ENCODE measurements around the gene SETD9. TPM values are rescaled to one million over a fixed set of nuclear protein-coding genes. Genes with fewer than 3 reads are reported as not detected.

SETD9 gene
- total and polyA plus RNA-seq, 2 of the 13 experiments (the other 11 are each of a cell fraction or from before 2014, with no cell fraction given): 4.8 to 17.8 TPM

DNA sequence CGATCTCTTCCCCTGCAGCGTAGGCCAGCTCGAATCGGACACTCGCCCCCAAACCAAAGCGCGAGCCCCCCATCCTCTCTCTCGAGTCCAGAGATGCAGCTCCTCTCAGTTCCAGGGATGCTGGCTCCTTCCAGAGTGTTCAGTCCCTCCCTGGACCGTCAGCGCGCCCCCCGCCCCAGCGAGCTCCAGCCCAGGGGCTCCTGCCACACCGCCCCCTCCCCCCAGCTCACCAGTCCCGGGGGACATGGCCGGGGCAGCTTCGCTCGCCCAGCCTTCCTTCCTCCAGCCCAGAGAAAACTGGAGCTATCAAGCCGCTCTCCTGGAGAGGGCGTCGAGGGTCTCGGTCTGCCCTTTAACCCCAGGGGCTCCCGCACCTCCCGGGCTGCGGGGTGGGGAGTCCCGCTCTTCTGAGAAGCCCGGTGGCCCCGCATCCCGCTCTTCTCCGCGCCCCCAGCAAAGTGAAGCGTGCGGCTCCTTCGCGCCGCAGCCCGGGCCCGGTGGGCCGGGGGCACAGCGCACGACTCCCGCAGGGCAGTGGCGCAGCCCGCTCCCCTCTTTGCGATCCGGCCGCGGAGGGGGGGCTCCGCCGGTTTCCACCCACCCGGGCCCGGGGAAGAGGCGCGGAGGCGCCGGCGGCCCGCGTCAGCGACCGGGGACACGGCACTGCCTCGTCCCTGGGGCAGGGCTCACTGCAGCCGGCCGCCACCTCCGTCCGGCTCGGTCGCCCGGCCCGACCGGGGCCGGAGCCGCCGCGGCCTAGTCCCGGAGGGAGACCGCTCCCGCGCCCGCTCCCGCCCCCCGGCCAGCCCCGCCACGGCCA lies 41.9 kb downstream of the SETD9 start (continued):
- TF ChIP-seq, protein P1, sequence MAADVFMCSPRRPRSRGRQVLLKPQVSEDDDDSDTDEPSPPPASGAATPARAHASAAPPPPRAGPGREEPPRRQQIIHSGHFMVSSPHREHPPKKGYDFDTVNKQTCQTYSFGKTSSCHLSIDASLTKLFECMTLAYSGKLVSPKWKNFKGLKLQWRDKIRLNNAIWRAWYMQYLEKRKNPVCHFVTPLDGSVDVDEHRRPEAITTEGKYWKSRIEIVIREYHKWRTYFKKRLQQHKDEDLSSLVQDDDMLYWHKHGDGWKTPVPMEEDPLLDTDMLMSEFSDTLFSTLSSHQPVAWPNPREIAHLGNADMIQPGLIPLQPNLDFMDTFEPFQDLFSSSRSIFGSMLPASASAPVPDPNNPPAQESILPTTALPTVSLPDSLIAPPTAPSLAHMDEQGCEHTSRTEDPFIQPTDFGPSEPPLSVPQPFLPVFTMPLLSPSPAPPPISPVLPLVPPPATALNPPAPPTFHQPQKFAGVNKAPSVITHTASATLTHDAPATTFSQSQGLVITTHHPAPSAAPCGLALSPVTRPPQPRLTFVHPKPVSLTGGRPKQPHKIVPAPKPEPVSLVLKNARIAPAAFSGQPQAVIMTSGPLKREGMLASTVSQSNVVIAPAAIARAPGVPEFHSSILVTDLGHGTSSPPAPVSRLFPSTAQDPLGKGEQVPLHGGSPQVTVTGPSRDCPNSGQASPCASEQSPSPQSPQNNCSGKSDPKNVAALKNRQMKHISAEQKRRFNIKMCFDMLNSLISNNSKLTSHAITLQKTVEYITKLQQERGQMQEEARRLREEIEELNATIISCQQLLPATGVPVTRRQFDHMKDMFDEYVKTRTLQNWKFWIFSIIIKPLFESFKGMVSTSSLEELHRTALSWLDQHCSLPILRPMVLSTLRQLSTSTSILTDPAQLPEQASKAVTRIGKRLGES (CRISPR knock-in tag; IDR thresholded peaks at IDR 0.05; ENCODE audit: borderline replicate concordance): no peak
- TF ChIP-seq PRPF4 (IDR thresholded peaks at IDR 0.05; ENCODE audit: low read depth, low read length, poor library complexity, severe bottlenecking) (no peak), ERF (CRISPR knock-in tag; IDR thresholded peaks at IDR 0.05) (no peak), HMGA1 (CRISPR knock-in tag; conservative IDR thresholded peaks at IDR 0.05) (no peak), ZNF431 (CRISPR knock-in tag; IDR thresholded peaks at IDR 0.05; ENCODE audit: borderline replicate concordance, low read depth) (no peak), ZBTB1 (CRISPR knock-in tag; IDR thresholded peaks at IDR 0.05; ENCODE audit: borderline replicate concordance) (no peak; the same call in 1 of the 2 replicates), TOPORS (CRISPR knock-in tag; IDR thresholded peaks at IDR 0.05) (no peak), TSC22D2 (CRISPR knock-in tag; IDR thresholded peaks at IDR 0.05; ENCODE audit: borderline replicate concordance) (no peak; the same call in 1 of the 2 replicates), NFE2L2 (IDR thresholded peaks at IDR 0.05; ENCODE audit: low read length) (no peak), POLR2A (IDR thresholded peaks at IDR 0.05; ENCODE audit: insufficient read depth in 1 of 2, low read depth in 2 of 2, low read length in 2 of 2) (no peak), YEATS2 (CRISPR knock-in tag; IDR thresholded peaks at IDR 0.05; ENCODE audit: borderline replicate concordance) (no peak), PPARG (CRISPR knock-in tag; conservative IDR thresholded peaks at IDR 0.05) (no peak), ZMYM4 (CRISPR knock-in tag; IDR thresholded peaks at IDR 0.05) (0 out of 2 replicates have a peak, but pooled peaks have one; percentile 1), FOXC1 (CRISPR knock-in tag; IDR thresholded peaks at IDR 0.05; ENCODE audit: borderline replicate concordance) (no peak), SAFB2 (CRISPR knock-in tag; IDR thresholded peaks at IDR 0.05; ENCODE audit: borderline replicate concordance, low read depth) (peak; percentile 36; the same call in 1 of the 2 replicates), SOX13 (IDR thresholded peaks at IDR 0.05) (no peak), SOX13 (CRISPR knock-in tag; conservative IDR thresholded peaks at IDR 0.05 in 1 of 2, IDR thresholded peaks at IDR 0.05 in 1 of 2) (no peak), ZNF501 (CRISPR knock-in tag; IDR thresholded peaks at IDR 0.05) (0 out of 2 replicates have a peak, but pooled peaks have one; percentile 34)
- TF ChIP-seq, protein P2, sequence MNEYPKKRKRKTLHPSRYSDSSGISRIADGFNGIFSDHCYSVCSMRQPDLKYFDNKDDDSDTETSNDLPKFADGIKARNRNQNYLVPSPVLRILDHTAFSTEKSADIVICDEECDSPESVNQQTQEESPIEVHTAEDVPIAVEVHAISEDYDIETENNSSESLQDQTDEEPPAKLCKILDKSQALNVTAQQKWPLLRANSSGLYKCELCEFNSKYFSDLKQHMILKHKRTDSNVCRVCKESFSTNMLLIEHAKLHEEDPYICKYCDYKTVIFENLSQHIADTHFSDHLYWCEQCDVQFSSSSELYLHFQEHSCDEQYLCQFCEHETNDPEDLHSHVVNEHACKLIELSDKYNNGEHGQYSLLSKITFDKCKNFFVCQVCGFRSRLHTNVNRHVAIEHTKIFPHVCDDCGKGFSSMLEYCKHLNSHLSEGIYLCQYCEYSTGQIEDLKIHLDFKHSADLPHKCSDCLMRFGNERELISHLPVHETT (CRISPR knock-in tag; conservative IDR thresholded peaks at IDR 0.05): no peak
- TF ChIP-seq, protein P3, sequence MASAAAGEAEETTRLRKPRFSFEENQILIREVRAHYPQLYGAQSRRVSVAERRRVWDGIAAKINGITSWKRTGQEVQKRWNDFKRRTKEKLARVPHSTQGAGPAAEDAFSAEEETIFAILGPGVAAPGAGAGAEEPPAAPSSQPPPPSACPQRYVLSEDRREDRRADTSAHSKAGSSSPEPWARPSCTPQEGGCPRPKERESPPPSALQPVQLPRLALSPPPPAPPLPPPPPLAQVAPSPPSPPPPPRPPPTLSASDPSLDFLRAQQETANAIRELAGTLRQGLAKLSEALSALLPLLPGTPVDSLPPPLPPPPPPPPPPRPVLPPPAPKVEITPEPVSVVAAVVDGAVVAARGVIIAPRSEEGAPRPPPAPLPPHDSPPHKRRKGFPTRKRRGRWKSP (CRISPR knock-in tag; IDR thresholded peaks at IDR 0.05): no peak
- TF ChIP-seq, protein P4, sequence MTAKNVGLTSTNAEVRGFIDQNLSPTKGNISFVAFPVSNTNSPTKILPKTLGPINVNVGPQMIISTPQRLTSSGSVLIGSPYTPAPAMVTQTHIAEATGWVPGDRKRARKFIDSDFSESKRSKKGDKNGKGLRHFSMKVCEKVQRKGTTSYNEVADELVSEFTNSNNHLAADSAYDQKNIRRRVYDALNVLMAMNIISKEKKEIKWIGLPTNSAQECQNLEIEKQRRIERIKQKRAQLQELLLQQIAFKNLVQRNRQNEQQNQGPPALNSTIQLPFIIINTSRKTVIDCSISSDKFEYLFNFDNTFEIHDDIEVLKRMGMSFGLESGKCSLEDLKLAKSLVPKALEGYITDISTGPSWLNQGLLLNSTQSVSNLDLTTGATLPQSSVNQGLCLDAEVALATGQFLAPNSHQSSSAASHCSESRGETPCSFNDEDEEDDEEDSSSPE (CRISPR knock-in tag; IDR thresholded peaks at IDR 0.05): no peak
- TF ChIP-seq, protein P5, sequence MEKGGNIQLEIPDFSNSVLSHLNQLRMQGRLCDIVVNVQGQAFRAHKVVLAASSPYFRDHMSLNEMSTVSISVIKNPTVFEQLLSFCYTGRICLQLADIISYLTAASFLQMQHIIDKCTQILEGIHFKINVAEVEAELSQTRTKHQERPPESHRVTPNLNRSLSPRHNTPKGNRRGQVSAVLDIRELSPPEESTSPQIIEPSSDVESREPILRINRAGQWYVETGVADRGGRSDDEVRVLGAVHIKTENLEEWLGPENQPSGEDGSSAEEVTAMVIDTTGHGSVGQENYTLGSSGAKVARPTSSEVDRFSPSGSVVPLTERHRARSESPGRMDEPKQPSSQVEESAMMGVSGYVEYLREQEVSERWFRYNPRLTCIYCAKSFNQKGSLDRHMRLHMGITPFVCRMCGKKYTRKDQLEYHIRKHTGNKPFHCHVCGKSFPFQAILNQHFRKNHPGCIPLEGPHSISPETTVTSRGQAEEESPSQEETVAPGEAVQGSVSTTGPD (CRISPR knock-in tag; IDR thresholded peaks at IDR 0.05): no peak

Measured in HepG2 (cell line).